ENCODE measurements around the gene UACA. TPM values are rescaled to one million over a fixed set of nuclear protein-coding genes. Genes with fewer than 3 reads are reported as not detected.

UACA gene
- total and polyA plus RNA-seq, 8 donors = 4.9 to 135 (median 36.1) TPM

DNA sequence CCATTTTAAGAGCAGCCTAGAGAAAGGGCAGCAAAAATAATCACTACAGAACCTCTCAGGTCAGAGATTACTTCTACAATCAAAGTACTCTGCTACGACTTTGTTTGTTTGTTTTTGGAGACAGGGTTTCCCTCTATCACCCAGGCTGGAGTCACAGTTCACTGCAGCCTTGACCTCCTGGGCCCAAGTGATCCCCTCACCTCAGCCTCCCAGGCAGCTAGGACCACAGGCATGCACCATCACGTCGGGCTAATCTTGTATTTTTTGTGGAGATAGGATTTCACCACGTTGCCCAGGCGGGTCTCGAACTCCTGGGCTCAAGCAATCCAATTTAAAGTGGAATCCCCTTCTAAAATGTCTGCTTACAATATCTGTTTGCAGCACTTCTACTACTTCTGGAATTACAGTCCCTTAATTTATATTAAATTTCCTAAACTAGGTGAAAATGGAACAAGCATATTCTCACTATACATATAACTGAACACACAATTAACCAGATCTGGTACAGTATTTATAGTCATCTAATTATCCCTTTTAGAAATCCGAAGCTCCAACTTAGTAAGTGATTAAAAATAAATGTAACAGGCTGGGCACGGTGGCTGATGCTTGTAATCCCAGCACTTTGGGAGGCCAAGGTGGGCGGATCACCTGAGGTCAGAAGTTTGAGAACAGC, 4.4 kb downstream of the UACA start:
- Histone ChIP-seq H3K27me3 (peaks cover 0 to 6% (median 0%) of the 10 kb centered on the region in 3 donors), H3K36me3 (no peaks in the 10 kb centered on the region), H3K27ac (no peak overlapping the region), H3K9me3 (no peaks in the 10 kb centered on the region), H3K4me3 (no peak overlapping the region), H3K4me1 (peaks cover 7 to 44% (median 37%) of the 10 kb centered on the region in 4 donors)
- no peak for DNase-seq
- intact Hi-C loops (cut with DNase I; ENCODE audit: low total_unique reads) = no loop called here
- WGBS, 5 donors = 48 to 60% (median 54%) methylated on average over 9 of the region's 9 CpGs
- TF ChIP-seq POLR2A (IDR thresholded peaks at IDR 0.05) (no peak), EP300 (IDR thresholded peaks at IDR 0.05) (no peak), POLR2AphosphoS5 (IDR thresholded peaks at IDR 0.05) (no peak)
- TF ChIP-seq, protein P1, sequence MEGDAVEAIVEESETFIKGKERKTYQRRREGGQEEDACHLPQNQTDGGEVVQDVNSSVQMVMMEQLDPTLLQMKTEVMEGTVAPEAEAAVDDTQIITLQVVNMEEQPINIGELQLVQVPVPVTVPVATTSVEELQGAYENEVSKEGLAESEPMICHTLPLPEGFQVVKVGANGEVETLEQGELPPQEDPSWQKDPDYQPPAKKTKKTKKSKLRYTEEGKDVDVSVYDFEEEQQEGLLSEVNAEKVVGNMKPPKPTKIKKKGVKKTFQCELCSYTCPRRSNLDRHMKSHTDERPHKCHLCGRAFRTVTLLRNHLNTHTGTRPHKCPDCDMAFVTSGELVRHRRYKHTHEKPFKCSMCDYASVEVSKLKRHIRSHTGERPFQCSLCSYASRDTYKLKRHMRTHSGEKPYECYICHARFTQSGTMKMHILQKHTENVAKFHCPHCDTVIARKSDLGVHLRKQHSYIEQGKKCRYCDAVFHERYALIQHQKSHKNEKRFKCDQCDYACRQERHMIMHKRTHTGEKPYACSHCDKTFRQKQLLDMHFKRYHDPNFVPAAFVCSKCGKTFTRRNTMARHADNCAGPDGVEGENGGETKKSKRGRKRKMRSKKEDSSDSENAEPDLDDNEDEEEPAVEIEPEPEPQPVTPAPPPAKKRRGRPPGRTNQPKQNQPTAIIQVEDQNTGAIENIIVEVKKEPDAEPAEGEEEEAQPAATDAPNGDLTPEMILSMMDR (IDR thresholded peaks at IDR 0.05) = no peak

DNA sequence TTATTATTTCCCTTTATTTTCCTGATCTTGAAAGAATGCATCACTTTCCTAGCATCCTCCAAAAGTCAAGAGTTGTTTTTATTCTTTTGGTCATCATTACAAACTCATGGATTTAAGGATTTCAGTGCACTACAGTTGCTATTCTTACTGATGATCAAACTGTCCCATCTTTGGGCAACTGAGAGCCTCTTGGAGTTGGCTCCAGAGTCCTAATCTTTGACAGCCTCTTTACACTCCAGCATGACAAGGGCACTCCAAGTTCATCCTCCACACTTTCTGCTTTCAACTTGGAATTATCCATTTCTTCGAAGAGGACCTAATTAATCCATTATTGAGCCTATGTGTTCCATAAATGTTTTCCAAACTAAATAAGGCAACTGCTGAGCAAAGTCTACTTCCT, 5.7 kb downstream of the UACA start:
- no peak overlapping the region for H3K27ac ChIP-seq
- intact Hi-C loops (cut with DNase I; ENCODE audit: low total_unique reads) = no loop called here
- H3K4me1 ChIP-seq = peaks cover 7 to 56% (median 40%) of the 10 kb centered on the region in 4 donors
- no peaks in the 10 kb centered on the region for H3K36me3 ChIP-seq
- H3K4me3 ChIP-seq = no peak overlapping the region
- 76 to 90% (median 84%) methylated on average over 1 of the region's 1 CpG for WGBS, 5 donors
- H3K9me3 ChIP-seq = no peaks in the 10 kb centered on the region
- TF ChIP-seq, protein P1 (IDR thresholded peaks at IDR 0.05) = no peak
- TF ChIP-seq POLR2A (IDR thresholded peaks at IDR 0.05) = no peak
- no peak for TF ChIP-seq EP300 (IDR thresholded peaks at IDR 0.05)
- no peak for TF ChIP-seq POLR2AphosphoS5 (IDR thresholded peaks at IDR 0.05)
- H3K27me3 ChIP-seq = peaks cover 0 to 3% (median 0%) of the 10 kb centered on the region in 3 donors
- no peak for DNase-seq

DNA sequence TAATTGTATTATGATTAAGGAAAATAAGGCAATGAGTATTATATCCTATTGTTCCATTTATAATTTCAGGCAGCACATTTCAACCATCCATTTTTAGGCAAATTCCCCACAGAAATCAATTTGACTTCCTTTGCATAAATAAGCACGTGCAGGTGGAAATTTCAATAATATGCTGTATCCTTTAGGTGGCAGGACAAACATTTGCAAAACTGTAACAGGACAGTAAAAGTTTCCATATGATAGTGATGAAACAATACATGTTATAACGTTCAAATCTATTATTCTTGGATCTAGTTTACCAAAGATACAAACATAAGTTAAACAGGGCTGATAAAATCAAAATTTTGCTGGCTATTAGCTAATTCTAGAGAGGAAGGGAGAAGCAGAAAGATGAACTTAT, 8.5 kb downstream of the UACA start:
- H3K36me3 ChIP-seq = no peaks in the 10 kb centered on the region
- intact Hi-C loops (cut with DNase I; ENCODE audit: low total_unique reads) = no loop called here
- DNase-seq = no peak
- H3K4me1 ChIP-seq = peaks cover 17 to 56% (median 40%) of the 10 kb centered on the region in 4 donors
- no peak overlapping the region for H3K27ac ChIP-seq
- H3K9me3 ChIP-seq = no peaks in the 10 kb centered on the region
- H3K4me3 ChIP-seq = no peak overlapping the region
- H3K27me3 ChIP-seq = no peaks in the 10 kb centered on the region
- no peak for TF ChIP-seq POLR2AphosphoS5 (IDR thresholded peaks at IDR 0.05)
- TF ChIP-seq, protein P1 (IDR thresholded peaks at IDR 0.05) = no peak
- no peak for TF ChIP-seq EP300 (IDR thresholded peaks at IDR 0.05)
- no peak for TF ChIP-seq POLR2A (IDR thresholded peaks at IDR 0.05)
- 37 to 49% (median 41%) methylated on average over 2 of the region's 2 CpGs for WGBS, 5 donors

DNA sequence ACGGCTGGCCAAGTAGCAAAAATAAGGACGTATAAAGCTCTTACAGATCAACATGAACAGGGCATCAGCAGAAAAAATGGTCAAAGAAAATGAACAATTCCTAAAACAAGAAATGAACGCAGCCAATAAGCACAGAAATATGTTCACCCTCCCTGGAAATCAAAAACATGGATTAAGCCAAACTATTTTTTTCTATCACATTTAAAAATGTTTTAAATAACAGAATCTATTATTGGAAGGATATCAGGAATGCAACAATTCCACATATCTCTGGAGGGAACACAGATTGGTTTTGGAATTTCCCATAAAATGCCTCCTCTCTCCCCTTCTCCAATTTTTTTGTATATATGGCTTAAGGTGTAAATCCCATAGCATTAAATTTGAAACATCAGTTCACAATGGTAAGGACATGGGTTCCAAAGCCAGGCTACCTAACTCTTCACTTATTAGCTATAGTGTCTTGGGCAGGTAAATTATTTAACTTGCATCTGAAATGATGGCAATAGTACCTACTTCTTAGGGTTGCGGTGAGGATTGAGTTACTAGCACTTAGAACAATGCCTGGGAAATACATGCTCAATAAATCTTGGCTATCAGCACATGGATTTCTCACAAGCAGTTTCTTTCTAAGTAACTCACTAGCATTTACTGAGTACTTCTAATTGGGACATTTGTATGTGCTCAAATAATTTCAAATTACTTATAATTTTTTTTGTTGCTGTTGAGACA, 10.1 kb downstream of the UACA start:
- Histone ChIP-seq H3K4me3 (no peak overlapping the region), H3K36me3 (no peaks in the 10 kb centered on the region), H3K9me3 (no peaks in the 10 kb centered on the region), H3K27ac (no peak overlapping the region), H3K4me1 (peaks cover 14 to 45% (median 33%) of the 10 kb centered on the region in 4 donors), H3K27me3 (no peaks in the 10 kb centered on the region)
- intact Hi-C loops (cut with DNase I; ENCODE audit: low total_unique reads) = no loop called here
- TF ChIP-seq, protein P1 (IDR thresholded peaks at IDR 0.05) = no peak
- TF ChIP-seq POLR2A (IDR thresholded peaks at IDR 0.05) = no peak
- no peak for TF ChIP-seq POLR2AphosphoS5 (IDR thresholded peaks at IDR 0.05)
- TF ChIP-seq EP300 (IDR thresholded peaks at IDR 0.05) = no peak
- no peak for DNase-seq
- 60 to 72% (median 64%) methylated on average over 4 of the region's 4 CpGs for WGBS, 5 donors

Measured in stomach (tissue), 9 donors.